Left ventricle myocardium inferior (tissue), 1 donor: ENCODE results near the gene TOMM6. TPM values are rescaled to one million over a fixed set of nuclear protein-coding genes. Genes with fewer than 3 reads are reported as not detected.
"Not testable (repeated sequence)": the region's sequence is repeated elsewhere in the genome, so short reads cannot be mapped to it uniquely, and the experiment has no call there.

Experiments
- DNase-seq: peaks from one replicate; pipeline ENCODE4 v3.0.0-alpha.2; 2020
- H3K27ac ChIP-seq: fragments of 200-600 bp; replicated peaks from 2 replicates; pipeline ENCODE4 v1.8.0; 2021
- H3K27me3 ChIP-seq: fragments of 200-600 bp; 2 replicates; pipeline ENCODE4 v1.8.0; 2021; ENCODE audit warnings: low read depth
- H3K36me3 ChIP-seq: fragments of 200-600 bp; 2 replicates; pipeline ENCODE4 v1.8.0; 2021
- H3K4me1 ChIP-seq: fragments of 200-600 bp; 2 replicates; pipeline ENCODE4 v1.8.0; 2021
- H3K4me3 ChIP-seq: fragments of 200-600 bp; 2 replicates; pipeline ENCODE4 v1.8.0; 2021; ENCODE audit warnings: mild to moderate bottlenecking, moderate library complexity
- H3K9me3 ChIP-seq: fragments of 200-600 bp; replicated peaks from 2 replicates; pipeline ENCODE4 v1.8.0; 2021
- intact Hi-C: fragments of 100-400 bp; cut with micrococcal nuclease; formaldehyde crosslinking; loops from one replicate; pipeline ENCODE4 v1.11.0; 2022
- total RNA-seq: library from RNA; stranded (reverse); fragmentation: NEBNext Ultra II Directional; extraction: Animal tissue kit (Norgen Biotek cat#: 25700); gene quantifications from one replicate; pipeline ENCODE4 v1.2.1, GENCODE V29; 2021
- TF ChIP-seq, protein P1 (sequence below): fragments of 200-600 bp; IDR thresholded peaks from 2 replicates; pipeline ENCODE4 v1.8.0; 2021; ENCODE audit warnings: antibody characterized with exemption, mild to moderate bottlenecking, borderline replicate concordance
- donor health status: DM: no; HTN: yes; CAD: no; lungs with severe emphysema.

The TOMM6 gene
- total RNA-seq, 1 donor from 2014 or later, result 177 TPM

DNA sequence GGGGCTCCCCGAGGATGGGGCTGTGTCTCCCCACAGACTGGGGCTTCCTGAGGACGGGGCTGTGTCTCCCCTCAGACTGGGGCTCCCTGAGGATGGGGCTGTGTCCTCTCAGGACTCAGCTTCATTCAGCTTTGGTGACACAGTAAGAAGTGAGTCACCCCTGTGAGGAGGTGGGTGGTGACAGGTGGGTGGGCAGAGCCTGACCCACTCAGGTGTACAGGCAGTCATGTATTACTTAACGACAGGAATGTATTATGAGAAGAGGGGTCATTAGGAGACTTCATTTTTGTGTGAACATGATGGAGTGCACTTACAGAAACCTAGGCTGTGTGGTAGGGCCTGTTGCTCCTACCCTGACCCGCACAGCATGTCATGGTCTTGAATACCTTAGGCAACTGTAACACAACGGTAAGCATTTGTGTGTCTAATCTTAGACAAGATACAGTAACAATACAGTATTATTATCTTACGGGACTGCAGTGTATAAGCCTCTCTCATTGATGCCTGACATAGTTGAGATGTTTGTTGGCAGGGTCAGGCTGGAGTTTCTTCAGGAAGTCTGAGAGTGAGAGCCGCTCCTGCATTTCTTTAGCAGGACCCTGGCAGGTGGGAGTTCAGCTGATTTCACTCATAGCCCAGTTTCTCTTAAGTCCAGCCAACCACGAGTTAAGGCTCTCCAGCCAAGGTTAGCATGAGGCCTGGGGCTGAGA, 29.4 kb upstream of the TOMM6 start:
- Histone ChIP-seq H3K9me3 (no peaks in the 10 kb centered on the region), H3K4me3 (no peak overlapping the region), H3K4me1 (no peaks in the 10 kb centered on the region), H3K27ac (no peak overlapping the region), H3K36me3 (no peaks in the 10 kb centered on the region), H3K27me3 (no peaks in the 10 kb centered on the region)
- TF ChIP-seq, protein P1, sequence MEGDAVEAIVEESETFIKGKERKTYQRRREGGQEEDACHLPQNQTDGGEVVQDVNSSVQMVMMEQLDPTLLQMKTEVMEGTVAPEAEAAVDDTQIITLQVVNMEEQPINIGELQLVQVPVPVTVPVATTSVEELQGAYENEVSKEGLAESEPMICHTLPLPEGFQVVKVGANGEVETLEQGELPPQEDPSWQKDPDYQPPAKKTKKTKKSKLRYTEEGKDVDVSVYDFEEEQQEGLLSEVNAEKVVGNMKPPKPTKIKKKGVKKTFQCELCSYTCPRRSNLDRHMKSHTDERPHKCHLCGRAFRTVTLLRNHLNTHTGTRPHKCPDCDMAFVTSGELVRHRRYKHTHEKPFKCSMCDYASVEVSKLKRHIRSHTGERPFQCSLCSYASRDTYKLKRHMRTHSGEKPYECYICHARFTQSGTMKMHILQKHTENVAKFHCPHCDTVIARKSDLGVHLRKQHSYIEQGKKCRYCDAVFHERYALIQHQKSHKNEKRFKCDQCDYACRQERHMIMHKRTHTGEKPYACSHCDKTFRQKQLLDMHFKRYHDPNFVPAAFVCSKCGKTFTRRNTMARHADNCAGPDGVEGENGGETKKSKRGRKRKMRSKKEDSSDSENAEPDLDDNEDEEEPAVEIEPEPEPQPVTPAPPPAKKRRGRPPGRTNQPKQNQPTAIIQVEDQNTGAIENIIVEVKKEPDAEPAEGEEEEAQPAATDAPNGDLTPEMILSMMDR, result no peak
- no peak for DNase-seq
- intact Hi-C loops, result no loop called here

DNA sequence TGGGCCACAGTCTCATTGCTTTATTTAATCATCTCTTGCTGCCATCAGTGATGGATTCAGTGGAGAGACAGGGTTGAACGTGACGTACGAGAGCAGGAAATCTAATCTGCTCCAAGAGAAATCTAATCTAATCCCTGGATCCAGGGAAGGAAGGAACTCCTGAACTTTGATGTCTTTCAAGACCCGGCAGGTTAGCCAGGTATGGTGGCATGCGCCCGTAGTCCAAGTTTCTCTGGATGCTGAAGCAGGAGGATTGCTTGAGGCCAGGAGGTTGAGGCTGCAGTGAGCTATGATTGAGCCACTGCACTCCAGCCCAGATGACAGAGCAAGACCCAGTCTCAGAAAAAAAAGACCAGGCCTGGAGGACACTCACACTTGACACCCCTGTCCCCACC, 28.9 kb upstream of the TOMM6 start:
- Histone ChIP-seq H3K36me3 (no peaks in the 10 kb centered on the region), H3K27me3 (no peaks in the 10 kb centered on the region), H3K4me1 (no peaks in the 10 kb centered on the region), H3K27ac (no peak overlapping the region), H3K9me3 (no peaks in the 10 kb centered on the region), H3K4me3 (no peak overlapping the region)
- TF ChIP-seq, protein P1, result no peak
- intact Hi-C loops, result no loop called here
- DNase-seq, result no peak

DNA sequence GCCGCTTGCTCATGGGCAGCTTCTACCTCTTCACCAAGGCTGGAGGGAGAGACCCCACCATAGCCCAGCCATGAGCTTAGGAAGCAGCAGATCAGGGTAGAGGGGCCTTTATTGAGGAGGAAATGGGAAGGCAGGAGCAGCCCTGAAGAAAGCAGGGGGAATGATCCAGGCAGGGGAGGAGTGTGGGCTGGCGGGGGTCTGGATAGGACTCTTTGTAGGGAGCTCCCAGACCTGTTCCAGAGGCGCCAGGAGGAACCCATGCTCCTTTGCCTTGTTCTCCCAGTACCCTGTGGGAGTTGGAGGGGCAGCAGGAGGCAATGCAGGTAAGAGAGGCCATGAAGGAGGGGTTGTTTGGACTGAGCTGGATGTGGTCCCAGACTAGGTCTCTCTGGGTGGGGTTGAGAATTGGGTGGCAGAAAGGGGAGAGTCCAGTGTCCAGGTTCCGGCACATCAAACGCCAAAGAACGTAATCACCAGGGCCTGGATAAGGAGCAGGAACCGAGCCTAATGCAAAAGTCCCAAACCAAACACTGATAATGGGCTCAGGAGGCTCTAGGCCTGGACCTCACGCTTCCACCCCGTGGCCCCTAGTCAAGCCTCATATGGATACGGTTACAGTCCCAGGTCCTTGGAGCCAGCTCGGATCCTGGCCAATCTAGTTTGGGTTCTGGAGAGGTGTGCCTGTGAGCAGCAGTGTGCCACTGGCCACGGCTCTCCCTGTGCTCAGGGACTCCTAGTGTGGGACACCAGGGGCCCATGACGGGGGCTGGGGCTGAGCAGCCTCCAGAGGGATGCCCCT, 28.2 kb upstream of the TOMM6 start:
- no peak for DNase-seq
- intact Hi-C loops, result no loop called here

DNA sequence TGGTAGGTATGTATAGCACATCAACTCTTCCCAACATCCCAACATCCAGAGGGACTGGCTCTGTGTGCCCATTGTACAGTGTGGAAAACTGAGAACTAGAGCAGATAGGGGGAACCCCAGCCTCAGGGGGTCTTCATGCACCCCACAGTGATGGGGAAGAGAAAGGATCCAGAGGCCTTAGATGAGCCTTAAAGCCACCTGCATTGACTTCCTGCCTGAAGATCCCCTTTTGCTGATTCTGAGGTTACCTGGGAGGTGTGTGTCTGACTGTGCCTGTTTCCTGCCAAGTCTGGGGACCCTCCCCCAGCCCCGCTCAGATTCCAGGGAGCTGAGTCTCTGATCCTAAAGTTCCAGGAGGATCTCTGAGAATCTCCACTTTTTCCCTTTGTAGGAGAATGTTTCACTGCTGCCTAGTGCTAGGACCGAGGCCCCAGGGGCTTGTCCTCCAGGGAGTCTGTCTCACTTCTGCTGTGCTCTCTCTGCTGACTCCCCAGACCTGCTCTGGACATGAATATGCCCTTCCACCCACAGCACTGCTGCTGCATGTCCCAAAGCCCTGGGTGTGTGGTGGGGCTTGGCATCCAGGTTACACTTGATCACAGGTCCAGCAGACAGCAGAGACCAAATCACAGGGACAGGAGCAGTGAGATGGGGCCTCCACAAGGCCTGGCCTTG, 27.5 kb upstream of the TOMM6 start:
- intact Hi-C loops, result no loop called here
- TF ChIP-seq, protein P1, result no peak
- DNase-seq, result no peak
- Histone ChIP-seq H3K9me3 (no peaks in the 10 kb centered on the region), H3K27ac (no peak overlapping the region), H3K36me3 (no peaks in the 10 kb centered on the region), H3K4me3 (no peak overlapping the region), H3K4me1 (no peaks in the 10 kb centered on the region), H3K27me3 (no peaks in the 10 kb centered on the region)

More for the DNA sequence above, 28.2 kb upstream of the TOMM6 start:
- Histone ChIP-seq H3K4me3 (no peak overlapping the region), H3K27me3 (no peaks in the 10 kb centered on the region), H3K27ac (no peak overlapping the region), H3K4me1 (no peaks in the 10 kb centered on the region), H3K9me3 (no peaks in the 10 kb centered on the region), H3K36me3 (no peaks in the 10 kb centered on the region)
- TF ChIP-seq, protein P1, result no peak

DNA sequence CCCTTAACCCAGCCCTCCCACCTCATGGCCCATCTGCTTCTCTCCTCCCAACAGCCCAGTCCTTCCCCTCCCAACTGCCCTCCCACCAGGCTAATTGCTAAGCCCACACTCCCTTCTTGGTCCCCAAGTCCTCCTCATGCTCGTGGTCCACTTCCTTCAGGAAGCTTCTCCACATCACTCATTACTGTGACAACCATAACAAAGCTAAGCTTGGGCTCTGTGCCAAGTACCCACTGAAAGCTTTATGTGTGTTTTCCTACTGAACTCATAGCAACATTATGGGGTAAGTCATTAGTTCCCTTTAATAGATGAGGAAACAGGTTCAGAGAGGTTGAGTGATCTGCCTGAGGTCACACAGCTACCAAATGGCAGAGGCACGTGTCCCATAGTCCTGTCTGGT, 24.0 kb upstream of the TOMM6 start:
- Histone ChIP-seq H3K4me3 (no peak overlapping the region), H3K9me3 (no peaks in the 10 kb centered on the region), H3K27ac (no peak overlapping the region), H3K4me1 (peaks cover 25% of the 10 kb centered on the region), H3K27me3 (no peaks in the 10 kb centered on the region), H3K36me3 (no peaks in the 10 kb centered on the region)
- DNase-seq, result no peak
- intact Hi-C loops, result no loop called here
- TF ChIP-seq, protein P1, result no peak

DNA sequence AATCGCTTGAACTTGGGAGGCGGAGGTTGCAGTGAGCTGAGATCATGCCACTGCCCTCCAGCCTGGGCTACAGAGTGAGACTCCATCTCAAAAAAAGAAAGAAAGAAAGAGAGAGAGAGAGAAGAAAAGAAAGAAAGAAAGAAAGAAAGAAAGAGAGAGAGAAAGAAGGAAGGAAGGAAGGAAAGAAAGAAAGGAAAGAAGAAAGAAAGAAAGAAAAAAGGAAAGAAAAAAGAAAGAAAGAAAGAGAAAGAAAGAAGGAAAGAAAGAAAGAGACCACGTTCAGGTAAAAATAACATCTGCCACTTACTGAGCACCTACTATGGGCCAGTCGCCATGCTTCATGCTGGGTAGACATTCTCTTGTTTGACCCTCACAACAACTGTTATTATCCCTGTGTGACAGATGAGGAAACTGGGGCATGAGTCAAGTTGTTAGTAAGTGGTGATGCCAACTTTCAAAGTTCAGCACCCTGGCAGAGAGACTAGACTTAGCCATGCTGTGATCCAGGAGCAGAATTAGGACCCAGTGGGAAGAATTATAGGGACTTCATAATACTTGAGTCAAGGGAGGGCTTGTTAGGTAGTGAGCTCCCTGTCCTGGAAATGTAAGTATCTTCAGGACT, 21.3 kb upstream of the TOMM6 start:
- DNase-seq, H3K4me3 ChIP-seq, H3K9me3 ChIP-seq, intact Hi-C loops, H3K27me3 ChIP-seq: not testable (repeated sequence)
- H3K36me3 ChIP-seq, result peaks cover 20% of the 10 kb centered on the region
- H3K4me1 ChIP-seq, result peaks cover 32% of the 10 kb centered on the region
- H3K27ac ChIP-seq, result peak overlapping the region; percentile 79
